Astrocyte of the cerebellum (primary cell): ENCODE measurements around the gene CCDC70.

Experiments used
- DNase-seq: peaks from one replicate; pipeline ENCODE4 v3.0.0-alpha.2; 2011; ENCODE audit warnings: low read depth
- H3K4me3 ChIP-seq: 2 replicates; pipeline ENCODE4 v1.5.1; 2011; ENCODE audit warnings: mild to moderate bottlenecking, low read depth, low read length, moderate library complexity
- in situ Hi-C: cut with HindIII; loops from 2 replicates; pipeline ENCODE4 v1.10.0; 2017; ENCODE audit warnings: low sequenced_read_pairs
- TF ChIP-seq, protein P1 (sequence below): IDR thresholded peaks from 2 replicates; pipeline ENCODE4 v1.5.1; 2012; ENCODE audit warnings: low read length, low read depth, moderate library complexity, mild to moderate bottlenecking; ENCODE audit errors: missing control alignments

The CCDC70 gene

DNA sequence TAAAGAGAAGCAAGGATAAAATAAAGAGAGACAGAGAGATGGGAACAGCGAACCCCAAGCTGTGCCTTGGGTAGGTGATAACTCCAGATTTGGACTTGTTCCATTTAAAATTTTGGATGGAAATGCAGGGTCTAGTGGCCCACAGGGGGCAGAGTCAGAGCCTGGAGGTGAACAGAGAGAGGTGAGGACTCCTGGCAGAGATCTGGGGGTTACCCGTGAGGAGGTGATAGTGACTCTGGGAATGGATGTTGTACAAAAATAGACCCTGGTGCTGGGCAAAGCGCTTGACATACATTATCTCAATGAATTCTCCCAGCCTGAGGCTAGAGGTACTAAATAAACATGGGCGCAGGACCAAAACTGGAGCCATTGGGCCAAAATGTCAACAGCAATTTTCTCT is 43.5 kb upstream of the CCDC70 start:
- H3K4me3 ChIP-seq = no peak overlapping the region
- DNase-seq = no peak
- TF ChIP-seq, protein P1, sequence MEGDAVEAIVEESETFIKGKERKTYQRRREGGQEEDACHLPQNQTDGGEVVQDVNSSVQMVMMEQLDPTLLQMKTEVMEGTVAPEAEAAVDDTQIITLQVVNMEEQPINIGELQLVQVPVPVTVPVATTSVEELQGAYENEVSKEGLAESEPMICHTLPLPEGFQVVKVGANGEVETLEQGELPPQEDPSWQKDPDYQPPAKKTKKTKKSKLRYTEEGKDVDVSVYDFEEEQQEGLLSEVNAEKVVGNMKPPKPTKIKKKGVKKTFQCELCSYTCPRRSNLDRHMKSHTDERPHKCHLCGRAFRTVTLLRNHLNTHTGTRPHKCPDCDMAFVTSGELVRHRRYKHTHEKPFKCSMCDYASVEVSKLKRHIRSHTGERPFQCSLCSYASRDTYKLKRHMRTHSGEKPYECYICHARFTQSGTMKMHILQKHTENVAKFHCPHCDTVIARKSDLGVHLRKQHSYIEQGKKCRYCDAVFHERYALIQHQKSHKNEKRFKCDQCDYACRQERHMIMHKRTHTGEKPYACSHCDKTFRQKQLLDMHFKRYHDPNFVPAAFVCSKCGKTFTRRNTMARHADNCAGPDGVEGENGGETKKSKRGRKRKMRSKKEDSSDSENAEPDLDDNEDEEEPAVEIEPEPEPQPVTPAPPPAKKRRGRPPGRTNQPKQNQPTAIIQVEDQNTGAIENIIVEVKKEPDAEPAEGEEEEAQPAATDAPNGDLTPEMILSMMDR = no peak
- in situ Hi-C loops = no loop called here

DNA sequence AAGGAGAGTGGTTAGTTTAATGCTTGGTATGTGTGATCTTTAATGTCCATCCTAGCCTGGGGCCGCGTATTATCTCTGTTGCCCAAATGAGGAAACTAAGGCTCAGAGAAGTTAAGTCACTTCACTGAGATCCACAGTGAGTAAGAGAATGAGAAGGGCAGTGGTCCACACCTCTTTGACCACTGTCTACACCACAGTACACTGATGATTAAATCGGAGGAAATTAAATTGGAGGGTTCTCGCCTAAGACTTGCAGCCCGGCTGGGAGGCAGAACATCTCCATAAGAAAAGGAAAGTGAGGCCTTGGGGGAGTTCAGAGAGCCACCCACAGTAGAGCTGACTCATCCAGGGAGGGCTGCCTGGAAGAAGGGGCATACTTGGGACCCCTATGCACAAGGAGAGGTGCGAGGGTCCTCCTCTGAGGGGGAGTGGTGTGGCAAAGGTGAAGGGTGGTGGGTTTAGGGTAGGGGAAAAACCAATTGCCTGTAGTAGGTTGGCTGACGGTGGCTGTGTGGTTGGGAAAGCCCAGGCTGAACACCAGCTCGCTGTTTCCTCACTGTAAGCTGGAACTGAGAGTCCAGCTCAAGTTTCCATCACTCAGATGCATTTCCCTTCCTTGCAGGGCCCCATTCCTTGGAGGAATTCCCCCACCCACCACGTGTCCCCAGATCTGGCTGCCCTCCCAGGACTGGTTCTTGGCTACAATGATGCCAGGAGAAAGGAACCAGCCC is 42.8 kb upstream of the CCDC70 start:
- TF ChIP-seq, protein P1 = no peak
- DNase-seq = no peak
- in situ Hi-C loops = no loop called here
- no peak overlapping the region for H3K4me3 ChIP-seq

DNA sequence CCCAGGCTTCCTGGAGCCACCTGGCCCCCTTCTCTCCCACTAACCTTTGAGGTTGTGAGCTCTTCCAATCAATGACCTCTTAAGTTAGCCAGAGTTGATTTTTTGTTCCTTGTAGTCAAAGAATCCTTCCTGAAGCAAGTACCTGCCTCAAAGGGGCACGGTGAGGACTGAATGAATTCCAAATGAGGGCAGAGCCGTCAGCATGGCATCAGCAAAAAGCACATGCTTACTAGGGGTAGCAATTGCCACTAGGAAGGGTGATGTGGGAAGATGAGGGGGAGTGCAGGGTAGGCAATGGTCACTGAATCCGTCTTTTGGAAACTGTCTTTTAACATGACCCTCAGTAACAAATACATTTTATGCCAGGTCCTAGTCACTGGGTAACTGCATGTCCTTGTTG is 42.2 kb upstream of the CCDC70 start:
- no peak overlapping the region for H3K4me3 ChIP-seq
- no peak for DNase-seq
- TF ChIP-seq, protein P1 = no peak
- in situ Hi-C loops = no loop called here

DNA sequence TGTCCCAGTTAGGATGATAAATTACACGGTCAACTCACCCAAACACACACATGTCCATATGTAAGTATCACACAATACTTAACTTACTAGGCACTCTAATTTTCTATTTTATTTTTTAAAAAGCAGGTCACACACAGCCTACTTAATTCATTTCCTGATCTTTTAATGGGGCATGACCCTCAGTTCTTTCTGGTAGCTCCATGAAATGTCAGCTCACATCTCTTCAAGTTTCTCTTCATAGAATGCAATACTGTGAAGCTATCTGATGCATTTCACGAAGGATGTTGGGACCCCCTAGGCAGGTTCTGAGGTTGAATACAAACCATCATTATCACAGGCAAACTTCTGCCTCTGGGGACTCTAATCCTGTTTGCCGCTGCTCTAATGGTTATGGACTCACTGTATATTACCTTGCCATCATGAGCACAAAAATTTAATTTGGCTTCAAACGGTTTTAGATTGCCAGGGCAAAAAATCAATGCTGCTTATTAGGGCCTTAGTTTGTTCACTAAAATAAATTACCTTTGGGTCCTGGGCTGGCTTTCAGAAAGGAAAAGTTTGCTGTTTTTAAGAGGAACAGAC is 41.7 kb upstream of the CCDC70 start:
- TF ChIP-seq, protein P1 = no peak
- H3K4me3 ChIP-seq = no peak overlapping the region
- in situ Hi-C loops = no loop called here
- no peak for DNase-seq

DNA sequence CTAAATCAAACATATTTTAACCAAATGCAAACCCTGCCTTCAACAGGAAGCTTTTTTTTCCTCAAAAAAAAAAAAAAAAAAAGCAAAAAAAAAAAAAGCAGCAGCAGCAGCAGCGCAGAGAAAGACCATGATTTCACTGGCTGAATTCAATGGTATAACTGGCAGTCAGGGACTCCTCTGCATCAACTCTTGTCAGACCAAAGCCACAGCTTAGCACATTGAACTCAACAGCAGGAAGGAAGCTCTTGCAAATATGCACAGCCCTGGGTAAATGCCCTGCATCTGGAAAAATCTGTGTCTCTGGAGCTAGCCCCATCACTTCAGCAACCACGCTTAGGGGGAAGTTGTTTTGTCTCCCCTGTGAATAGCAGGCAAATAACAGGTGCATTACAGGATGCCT is 40.2 kb upstream of the CCDC70 start:
- no peak for DNase-seq
- no peak overlapping the region for H3K4me3 ChIP-seq
- TF ChIP-seq, protein P1 = no peak
- in situ Hi-C loops = no loop called here

DNA sequence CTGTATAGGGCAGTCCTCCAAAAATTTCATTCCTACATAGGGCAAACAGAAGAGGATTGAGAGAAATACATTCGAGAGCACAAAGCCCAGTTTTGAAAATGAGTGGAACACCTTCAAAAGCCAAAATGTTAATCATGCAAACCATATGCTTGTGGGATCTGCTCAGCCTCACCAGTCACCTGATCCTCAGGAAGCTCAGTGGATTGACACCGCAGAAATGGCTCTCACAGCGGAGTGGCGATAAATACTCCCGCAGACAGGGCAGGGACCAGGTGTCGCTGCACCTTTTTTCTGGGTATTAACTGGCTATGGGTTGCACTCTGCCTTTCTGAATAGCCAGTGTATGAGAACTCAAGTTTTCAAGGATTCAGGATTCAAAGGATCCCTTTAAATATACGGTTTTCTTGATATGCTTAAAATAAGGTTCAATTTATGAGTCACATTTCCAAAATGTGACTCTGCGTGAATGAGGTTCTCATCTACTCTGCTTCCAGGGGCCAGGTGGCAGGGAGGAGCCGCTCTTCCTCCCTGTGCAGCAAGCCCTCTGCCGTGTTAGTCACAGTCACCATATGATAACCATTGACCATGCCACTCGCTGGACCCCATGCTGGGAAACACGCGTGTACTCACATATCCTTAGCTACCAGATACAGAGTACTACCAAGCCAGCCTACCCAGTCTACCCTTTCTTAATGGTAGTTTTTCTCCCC is 39.5 kb upstream of the CCDC70 start:
- no peak overlapping the region for H3K4me3 ChIP-seq
- in situ Hi-C loops = no loop called here
- no peak for DNase-seq
- TF ChIP-seq, protein P1 = no peak
